T1000 (cell line): ENCODE results near the gene CD2AP.
"Not testable (repeated sequence)": the region's sequence is repeated elsewhere in the genome, so short reads cannot be mapped to it uniquely, and the experiment has no call there.

Source experiments
- DNase-seq: peaks from one replicate; lab custom pipeline; 2025; ENCODE audit warnings: mixed read lengths; lab: John Stamatoyannopoulos, UW

Gene CD2AP

GRCh38 chr6:47634210-47635047, 156.8 kb downstream of the CD2AP start:
- no peak for DNase-seq

GRCh38 chr6:47646689-47647088, 169.1 kb downstream of the CD2AP start:
- no peak for DNase-seq

DNA sequence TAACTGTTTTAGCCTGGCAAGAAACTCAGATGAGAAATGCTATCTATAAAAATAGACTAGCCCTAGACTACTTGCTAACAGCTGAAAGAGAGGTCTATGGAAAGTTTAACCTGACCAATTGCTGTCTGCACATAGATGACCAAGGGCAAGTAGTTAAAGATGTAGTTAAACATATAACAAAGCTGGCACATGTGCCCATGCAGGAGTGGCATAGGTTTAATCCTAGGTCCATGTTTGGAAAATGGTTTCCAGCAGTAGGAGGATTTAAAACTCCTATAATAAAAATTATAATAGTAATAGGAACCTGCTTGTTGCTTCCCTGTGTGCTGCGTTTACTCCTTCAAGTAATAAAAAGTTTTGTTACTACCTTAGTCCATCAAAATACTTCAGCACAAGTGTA, 169.6 kb downstream of the CD2AP start:
- no peak for DNase-seq

- not testable (repeated sequence) for DNase-seq
Measured at GRCh38 chr6:47647626-47648025, 170.0 kb downstream of the CD2AP start.

DNA sequence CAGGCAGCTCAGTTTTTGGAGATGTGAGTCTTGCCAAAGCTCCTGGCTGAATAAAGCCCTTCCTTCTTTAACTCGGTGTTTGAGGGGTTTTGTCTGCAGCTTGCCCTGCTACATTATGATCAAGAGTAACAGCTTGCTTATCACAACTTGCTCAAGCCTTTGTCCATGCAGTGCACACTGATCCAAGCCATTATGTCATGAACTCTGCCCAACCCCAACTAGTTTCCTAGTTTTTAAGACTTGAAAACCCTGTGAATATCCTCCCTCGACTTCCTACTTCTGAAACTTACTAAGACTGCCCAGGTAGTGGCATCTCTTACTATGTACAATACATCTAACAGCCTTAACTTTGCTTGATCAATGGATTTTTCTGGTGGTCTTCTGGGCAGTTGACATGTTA, 170.4 kb downstream of the CD2AP start:
- no peak for DNase-seq

GRCh38 chr6:47650553-47651432, 173.2 kb downstream of the CD2AP start:
- no peak for DNase-seq

GRCh38 chr6:47651505-47651944, 173.9 kb downstream of the CD2AP start:
- no peak for DNase-seq

DNA sequence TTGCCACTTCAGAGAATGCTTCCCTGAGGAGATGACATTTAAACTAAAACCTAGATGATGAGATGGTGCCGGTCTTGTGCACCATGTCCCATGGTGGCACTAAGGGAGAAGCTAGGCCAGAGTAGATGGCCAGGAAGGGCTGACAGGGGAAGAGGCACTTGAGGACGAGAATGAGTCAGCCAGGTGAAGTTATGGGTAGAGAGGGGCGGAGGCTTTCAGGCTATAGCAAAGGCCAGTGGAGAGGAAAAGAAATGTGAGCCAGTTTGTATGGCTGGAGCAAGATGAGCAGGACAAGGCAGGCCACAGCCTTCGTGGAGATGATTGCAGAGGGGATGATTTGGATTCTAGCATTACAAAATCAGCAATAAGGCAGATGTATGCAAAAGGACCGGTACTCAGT, 176.1 kb downstream of the CD2AP start:
- DNase-seq = no peak

DNA sequence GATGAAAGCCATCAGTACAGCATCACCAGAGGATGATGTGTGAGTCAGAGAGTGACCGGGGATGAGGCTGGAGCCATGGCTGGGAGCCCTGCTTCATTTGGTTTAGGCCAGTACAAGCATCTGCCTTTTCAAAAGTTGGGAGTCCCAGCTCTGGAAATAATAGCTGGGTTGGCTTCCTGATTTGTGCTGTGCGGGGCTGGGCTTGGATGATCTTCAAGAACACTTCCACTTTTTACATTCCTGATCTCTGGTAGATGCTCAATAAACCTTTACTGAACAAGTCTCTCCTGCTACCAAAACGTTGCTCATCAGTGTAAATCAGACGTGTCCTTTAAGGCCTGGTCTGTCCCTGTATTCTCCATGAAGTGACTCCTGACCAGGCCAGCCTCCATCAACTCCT, 176.7 kb downstream of the CD2AP start:
- DNase-seq = no peak

GRCh38 chr6:47655719-47656595, 178.4 kb downstream of the CD2AP start:
- DNase-seq = no peak

GRCh38 chr6:47661960-47662359, 184.4 kb downstream of the CD2AP start:
- no peak for DNase-seq

DNA sequence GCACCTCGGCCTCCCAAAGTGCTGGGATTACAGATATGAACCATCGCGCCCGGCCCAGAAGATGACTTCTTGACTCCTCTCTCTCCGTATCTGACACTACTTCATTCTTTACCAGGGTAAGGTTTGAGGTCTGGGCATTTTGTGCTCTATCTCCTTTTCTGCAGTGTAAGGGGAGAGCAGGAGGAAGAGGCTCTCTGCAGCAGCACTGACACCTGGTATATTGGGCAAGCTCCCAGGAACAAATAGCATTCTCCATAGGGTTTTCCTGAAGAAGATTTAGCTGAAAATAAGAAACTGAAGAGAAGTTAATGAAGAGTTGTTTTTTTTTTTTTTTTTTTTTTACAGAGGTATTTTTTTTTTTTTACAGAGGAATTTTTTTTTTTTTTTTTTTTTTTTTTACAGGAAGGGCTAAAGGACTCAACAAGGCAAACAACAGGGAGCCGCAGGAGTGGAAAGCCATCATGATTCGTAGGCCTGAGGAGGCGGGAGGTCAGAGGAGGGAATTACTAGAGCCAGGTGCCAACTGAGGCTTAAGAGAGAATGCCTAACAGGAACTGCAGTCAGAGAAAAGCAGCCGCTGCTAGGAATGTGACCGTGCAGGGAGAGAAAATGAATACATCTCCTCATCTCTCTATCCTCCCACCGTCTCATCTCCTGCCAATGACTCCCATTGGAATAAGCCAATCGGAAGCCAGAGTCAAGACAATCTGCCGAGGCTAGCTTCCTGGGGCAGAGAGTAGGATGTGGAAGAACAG, 186.1 kb downstream of the CD2AP start:
- no peak for DNase-seq

- DNase-seq = no peak
Measured at GRCh38 chr6:47665112-47665511, 187.5 kb downstream of the CD2AP start.

DNA sequence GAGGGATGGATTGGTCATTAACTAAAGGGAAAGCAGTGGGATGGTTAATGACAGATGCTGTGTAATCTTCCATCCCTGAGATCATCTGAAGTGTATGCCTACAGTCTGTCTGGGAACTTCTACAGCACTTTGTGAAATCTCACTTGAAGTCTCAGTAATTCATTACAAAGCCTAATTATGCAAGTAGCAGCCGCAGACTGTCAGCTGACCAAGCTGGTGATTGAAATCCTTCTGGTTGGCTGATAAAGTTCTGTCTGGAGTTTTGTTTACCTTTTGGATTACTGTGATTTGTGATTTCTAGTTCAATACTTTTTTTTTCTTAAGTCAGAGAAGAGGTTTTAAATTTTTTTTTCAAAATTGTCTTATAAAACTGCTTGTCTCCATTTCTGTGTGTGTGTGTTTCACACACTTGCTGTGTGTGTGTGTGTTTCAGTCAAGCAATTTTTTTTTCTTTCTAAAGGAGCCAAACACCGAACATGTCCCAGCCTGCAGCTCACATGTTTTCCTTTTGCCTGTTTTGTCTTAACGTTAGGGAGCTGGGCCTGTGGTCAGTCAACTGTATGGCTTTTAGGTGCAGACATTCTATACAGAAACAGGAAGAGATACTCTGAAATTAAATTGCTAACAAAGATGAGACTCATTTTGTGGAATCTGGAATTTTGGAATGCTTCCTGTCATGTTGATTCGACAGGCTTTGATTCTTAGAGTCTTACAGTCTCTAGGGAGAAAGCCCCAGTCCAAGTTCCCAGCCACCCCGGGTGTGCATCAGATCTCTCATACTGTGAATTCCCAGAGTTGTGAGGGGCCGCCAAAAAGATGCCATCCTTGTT, 192.3 kb downstream of the CD2AP start:
- no peak for DNase-seq

GRCh38 chr6:47670851-47671250, 193.3 kb downstream of the CD2AP start:
- no peak for DNase-seq

- DNase-seq = no peak
Measured at GRCh38 chr6:47671777-47672176, 194.2 kb downstream of the CD2AP start.

GRCh38 chr6:47672816-47673215, 195.2 kb downstream of the CD2AP start:
- DNase-seq = no peak

DNA sequence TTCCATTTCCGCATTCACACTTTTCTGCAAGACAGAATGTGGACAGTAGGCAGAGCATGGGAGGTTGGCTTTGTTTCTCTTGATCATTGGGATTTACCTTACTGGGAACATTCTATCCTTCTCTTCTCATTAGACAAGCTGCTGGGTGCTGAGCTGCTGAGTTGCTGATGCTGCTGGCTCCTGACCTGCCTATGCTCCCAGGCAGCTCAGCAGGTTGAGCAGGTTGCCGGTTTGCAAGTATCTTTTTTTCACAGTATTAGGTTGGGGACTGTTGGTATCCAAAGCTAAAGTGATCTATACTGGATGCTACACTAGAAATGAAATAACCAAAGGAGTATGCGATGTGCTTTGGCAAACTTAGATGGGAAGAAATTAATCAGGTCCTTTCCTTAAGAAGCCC, 197.1 kb downstream of the CD2AP start:
- DNase-seq = no peak
